ENCODE results near the gene PDGFD. TPM values are rescaled to one million over a fixed set of nuclear protein-coding genes. Genes with fewer than 3 reads are reported as not detected.

The PDGFD gene
- total RNA-seq, 1 donor from 2014 or later: 0.96 TPM

DNA sequence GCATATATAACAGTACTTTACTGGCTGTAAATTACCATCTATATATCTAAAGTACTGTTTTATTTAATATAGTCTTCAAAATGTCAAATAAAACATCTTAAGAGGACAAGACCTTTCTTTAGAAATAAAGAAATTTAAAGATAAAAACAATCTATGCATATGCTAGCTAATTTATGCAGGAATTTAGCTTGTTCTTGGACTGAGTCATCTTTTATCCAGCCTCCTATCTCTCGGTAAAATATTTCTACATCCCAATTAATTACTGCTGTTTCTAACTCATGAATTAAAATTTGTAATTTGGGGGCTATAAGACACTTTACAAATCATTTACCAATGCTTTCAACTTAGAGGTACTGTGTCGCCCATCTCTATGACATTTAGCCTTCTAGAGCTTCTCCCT lies 200.3 kb downstream of the PDGFD start:
- ATAC-seq (no peak), DNase-seq (ENCODE audit: low spot score) (no peak)

DNA sequence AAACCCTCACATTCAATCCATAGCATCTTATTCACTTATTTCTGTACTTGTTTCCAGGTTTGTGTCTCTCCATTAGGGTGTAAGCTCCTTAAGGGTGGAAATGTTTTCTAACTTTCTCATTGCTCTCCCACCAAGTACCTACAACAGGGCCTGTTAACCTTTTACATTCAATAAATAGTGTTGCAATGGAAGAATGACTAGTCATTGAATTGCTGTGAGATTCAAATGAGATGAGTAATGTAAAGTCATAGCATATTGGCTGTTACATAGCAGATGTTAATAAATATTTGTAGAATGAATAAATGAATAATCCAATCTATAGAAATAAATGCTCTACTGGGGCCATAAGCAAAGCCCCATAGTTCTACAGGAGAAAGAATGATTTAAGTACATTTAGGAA lies 202.9 kb downstream of the PDGFD start:
- no peak for DNase-seq (ENCODE audit: low spot score)
- ATAC-seq: no peak

DNA sequence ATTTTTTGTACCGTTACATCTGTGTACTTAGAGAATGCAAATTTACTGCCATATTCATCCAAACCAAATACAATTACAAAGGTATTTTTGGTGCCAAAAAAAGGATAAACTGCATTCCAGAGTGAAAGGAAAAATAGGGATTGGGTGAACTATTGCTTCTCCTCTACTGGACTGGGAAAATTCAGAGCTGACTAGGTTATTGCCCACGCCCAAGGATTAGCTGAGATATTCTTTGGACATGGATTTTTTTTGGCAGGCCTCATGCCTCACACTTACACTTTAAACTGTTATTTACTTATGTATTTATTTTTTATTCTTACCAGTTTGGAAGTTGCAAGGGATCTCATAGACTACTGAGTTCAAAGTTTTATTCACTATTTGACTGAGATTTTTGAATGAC lies 203.8 kb downstream of the PDGFD start:
- no peak for DNase-seq (ENCODE audit: low spot score)
- ATAC-seq: no peak

DNA sequence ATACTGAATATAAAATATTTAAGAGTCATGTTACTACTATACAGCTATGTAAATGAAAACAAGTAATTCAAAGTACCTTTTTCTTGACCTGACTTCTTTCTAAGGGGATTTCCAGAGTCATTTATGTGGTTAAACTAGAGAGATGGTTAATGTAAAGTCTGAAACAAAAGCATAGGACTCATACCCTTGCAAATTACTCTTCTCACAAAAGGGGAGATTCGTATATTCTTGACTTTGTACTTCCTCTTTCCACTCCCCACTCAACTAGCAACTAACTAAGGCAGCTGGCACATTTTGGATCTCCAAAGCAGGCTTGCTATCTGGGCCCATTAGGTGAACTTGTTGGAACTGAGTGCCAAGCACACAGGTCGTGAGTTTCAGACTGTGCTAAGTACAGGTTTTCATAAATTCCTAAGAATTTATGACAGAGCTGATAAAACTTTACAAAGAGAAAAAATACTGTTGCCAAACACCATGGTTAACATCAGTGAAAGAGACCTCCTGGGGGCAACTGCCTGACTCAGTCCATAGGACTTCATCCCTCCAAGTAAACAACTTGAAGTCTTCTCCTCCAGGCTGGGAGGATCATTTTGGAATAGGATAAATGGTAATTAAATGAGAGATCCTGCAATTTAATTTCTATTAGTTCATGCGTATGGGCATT lies 204.5 kb downstream of the PDGFD start:
- ATAC-seq (no peak), DNase-seq (ENCODE audit: low spot score) (no peak)

DNA sequence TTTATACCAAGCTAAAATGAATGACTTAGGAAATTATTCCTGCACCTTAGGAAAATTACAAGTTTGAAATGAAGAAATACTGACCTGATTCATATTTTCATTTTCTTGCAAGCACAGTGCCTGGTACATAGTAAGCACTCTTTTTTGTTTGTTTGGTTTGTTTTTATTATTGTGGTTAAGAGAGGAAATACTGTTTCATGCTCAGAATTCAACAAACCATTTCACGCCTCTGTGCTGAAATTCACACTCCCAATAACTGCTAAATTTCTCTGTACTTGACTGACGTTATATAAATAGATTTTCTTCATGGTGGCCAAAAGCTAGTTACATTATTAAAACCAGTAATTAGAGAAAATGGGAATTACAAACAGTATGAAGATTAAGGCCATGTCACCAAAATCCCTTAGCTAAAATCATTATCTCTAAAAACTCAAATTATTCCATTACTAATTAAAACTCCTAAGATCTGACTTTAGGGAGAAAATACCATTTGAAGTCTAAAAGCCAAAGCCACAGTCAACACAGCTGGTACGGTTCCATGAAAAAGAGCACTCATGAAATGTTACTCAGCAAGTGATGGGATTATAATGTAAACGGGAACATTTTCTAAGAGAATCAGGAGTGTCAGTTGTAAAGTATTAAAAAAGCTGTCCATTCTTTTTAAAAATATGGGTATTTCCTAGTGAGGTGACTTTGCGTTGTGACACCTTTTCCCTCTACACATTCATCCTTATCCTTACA lies 205.3 kb downstream of the PDGFD start:
- DNase-seq (ENCODE audit: low spot score) (no peak), ATAC-seq (no peak)

DNA sequence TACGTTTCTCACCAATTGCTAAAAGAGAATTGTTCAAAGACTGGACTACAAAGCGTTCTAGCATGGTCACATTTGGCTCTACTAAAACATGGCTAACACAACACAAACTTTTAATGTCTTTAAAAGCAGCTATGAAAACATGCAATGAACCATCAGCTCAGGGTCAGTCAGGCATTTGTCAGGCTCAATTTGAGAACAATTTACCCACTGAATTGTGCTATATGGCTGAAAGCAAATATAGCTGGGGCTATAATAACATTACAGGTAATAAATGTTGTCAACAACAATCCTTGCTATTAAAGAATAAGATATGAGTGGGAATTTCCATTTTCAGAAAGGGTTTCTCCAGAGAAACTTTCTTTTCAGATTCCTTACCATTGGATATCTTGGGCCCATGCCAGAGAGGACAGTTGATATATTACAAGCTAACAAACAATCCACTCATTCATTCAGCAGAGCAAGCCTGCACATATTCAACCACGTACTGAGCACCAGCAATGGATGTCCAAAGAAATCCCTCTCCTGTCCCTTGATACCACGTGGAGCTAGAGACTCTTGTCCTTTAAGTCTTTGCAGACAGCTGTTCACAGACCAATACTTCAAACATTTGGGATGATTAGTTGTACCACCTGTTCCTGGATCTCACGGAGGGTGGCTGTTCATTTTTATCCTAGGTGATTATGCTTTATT lies 210.0 kb downstream of the PDGFD start:
- DNase-seq (ENCODE audit: low spot score) (no peak), ATAC-seq (no peak)

DNA sequence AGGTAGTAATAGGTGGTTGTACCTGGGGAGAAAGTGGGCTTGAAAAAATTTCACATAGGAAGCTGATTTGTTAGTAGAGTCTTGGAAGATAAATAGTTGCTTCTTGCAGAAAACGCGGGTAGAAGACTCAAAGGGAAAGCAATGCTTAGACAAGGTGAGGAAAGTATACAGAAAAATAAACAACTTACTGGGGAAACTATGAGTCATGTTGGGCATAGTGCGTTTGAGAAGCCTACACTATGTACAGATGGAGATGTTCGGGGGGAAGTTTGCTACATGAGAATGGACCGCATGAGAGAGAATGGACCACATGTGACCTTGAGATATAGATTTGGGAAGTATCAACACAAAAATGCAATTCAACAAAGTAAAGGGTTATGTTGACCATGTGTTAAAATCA lies 214.2 kb downstream of the PDGFD start:
- no peak for DNase-seq (ENCODE audit: low spot score)
- ATAC-seq: no peak

DNA sequence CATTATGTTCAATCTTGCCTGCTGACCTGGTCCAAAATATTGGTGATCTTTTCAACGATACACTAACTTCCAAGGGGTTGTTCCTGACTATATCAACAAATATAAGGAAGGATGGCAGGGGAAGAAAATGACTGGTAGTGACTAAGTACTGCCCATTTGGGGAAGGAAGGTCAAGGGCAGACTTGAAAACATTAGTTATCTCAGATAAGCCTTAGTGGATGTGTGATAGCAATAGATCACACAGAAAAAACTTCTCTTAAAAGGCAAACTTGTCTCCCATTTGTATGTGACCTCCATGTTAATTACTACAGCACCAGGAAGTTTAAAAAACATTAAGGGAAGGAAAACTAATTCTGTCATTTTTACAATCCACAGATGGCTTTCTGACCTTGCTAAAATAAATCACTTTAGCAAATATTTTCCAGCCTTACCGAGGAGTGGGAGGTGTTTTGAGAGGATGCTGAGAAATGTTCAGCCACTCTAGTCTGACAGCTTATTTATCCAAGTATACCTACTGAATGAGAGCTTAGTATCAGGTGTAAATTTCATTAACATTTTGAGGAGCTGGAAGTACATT lies 215.7 kb downstream of the PDGFD start:
- DNase-seq (ENCODE audit: low spot score): no peak
- no peak for ATAC-seq

DNA sequence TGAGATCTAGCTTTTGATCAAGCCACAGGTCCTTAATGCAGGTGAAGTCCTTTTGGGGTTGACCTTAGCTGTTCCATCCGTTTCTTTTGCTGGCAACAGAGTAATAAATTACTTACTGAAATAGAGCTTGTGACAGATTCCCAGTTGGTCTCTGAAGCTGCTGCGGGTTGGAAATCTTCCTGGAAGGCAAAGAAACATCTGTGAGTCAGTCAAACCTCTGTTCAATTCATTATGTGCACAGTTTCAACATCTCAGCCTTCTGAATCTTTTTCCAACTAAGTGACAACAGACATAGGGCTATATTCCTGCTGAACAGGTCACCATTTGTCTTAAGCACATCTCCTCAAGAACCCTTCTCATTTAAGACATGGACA lies 216.4 kb downstream of the PDGFD start:
- no peak for ATAC-seq
- DNase-seq (ENCODE audit: low spot score): no peak

DNA sequence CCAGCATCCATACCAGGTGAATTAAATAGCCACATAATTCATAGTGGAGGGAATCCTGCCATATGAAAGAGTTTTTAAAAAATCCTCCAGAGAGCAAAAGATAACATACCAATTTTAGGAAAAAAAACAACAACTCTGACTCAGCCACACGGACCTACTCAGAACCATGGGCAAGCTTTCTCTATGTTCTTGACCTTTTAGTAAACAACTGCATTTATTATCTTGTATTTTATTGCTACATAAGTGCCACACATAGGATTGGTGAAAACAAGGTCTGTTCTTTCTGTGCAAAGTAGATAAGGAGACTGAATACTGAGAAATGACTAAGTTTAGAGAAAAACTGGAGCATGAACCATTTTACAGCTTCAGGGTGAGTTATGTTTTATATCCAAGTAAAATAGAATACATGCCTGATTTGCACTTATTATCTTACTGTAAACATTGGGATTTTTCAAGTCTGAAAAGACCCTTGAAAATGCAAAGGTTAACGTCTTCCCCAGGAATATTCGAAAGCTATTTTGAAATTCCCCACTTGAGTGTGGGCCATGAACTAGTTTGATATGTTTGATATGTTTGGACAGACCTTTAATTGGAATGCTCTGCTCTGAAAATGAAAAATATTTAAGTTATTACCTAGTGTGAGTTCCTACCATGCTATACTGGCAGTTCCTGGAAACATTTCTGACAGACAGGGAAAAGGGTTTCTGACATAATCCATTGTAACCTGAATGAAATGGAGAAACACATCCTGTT lies 217.0 kb downstream of the PDGFD start:
- no peak for ATAC-seq
- no peak for DNase-seq (ENCODE audit: low spot score)

DNA sequence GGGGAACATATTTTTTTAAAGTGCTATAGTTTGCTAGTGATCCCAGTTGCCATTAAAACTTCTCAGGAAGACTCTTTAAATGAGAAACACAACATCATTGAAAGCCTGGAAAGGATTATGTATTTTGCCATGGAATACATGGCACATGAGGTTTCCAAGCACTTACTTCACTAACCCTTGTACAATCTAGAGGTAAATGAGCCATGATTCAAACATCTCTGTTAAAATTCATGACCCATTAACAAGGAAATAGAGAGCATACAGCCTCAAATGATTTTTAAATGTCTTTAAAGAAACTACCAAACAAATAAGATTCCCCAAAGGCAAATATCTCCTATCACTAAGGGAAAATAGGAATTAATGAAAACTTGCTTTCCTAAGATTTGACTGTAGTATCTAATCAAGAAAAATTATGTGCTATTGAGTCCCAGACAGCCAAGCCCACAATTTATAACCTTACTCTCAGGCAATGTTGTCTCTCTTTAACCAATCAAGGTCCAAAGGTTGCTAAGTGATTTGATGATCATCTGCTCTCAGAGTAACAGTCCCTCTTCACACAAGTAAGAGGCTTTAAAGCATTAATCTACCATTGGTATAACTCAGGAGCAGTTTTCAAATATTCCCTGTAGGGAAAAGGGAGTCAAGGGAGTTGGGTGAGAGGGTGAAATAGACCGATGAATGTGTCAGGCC lies 219.6 kb downstream of the PDGFD start:
- no peak for ATAC-seq

DNA sequence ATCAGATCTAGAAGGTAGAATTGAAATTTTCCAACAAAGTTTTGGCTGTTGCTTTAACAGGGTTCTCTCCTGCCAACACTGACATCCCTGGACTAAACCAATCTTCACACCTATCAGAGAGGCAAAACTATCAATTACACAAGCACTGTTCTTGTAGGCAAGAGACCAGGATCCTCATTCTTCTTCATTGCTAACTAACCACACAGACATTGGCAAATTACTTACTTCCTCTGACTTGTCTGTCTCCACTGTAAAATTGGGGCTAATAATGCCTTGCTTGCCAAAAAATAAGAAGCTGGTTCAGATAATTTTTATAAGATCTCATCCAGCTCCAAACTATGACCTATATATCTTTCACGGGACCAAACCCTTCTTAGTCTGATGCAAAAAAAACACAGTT lies 221.3 kb downstream of the PDGFD start:
- ATAC-seq (no peak), DNase-seq (ENCODE audit: low spot score) (no peak)

More for the DNA sequence above, 219.6 kb downstream of the PDGFD start:
- no peak for DNase-seq (ENCODE audit: low spot score)

DNA sequence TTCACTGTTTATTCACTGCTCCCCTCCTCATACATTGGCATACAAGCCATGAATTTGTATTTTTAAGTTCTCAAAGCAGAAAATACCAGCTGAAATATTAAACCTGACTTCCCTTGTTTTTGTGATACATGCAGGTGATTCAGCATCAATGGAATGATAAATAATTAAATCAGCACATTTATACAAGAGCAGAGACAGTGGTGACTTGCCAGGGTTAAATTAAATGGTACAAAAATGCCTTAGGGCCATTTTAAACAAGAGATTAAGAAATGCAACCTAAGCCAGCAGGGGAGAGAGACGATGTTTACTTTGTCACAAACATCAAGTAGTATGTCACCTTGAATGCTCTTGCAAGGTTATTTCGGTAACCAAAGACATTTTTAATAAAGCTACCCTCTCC lies 223.4 kb downstream of the PDGFD start:
- DNase-seq (ENCODE audit: low spot score): no peak
- ATAC-seq: no peak

DNA sequence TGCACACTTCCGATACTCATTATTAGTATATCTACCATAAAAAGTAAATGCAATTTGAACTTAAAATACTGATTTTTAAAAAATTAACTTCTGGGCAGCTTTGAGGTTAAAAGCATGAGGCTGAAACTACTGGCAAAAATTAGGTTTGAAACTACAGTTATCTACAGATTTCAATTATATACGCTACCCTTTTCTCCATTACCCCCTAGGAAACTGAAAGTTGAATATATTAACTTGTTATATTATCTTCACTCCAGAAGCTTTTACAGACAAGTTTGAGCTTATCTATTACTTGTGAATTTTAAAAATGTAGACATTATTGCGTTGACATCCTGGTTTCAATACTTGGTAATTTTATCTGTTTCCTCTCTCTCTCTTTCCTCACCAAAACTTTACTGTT lies 224.3 kb downstream of the PDGFD start:
- ATAC-seq: no peak
- DNase-seq (ENCODE audit: low spot score): no peak

DNA sequence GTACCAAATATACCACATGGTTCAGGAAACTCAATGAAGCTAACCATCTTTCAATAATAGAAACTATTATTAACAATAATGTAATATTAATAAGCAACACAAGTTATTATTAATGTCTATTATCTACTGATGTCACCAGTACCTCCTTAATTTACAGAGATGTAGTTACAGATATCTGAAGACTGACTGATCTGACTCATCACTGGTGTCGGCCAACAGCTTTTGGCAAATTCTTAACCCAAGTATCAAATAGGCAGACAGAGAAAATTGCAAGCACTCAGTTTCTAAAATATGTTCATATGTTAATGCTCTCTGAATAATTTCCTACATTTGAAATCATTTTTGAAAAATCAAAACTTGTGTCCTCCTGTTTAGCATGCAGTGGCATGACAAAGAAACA lies 227.9 kb downstream of the PDGFD start:
- DNase-seq (ENCODE audit: low spot score): no peak
- ATAC-seq: no peak

DNA sequence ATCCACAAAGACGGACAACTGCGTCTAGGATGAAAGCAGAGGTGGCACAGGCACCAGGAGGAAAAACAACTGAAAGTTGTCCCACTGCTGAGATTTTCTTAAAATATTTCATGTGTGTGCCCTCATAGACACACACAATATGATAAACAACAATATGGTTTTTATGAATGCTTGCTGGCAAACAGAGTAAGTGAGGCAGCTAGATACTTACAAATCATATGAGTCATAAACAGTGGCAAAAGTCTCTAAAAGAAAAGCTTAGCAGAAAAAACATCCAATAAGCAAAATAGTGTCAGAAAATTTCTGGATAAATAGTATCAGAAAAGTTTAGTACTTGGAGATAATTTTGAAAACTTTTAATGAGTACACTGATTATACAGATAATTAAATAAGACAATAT lies 228.7 kb downstream of the PDGFD start:
- DNase-seq (ENCODE audit: low spot score): no peak

DNA sequence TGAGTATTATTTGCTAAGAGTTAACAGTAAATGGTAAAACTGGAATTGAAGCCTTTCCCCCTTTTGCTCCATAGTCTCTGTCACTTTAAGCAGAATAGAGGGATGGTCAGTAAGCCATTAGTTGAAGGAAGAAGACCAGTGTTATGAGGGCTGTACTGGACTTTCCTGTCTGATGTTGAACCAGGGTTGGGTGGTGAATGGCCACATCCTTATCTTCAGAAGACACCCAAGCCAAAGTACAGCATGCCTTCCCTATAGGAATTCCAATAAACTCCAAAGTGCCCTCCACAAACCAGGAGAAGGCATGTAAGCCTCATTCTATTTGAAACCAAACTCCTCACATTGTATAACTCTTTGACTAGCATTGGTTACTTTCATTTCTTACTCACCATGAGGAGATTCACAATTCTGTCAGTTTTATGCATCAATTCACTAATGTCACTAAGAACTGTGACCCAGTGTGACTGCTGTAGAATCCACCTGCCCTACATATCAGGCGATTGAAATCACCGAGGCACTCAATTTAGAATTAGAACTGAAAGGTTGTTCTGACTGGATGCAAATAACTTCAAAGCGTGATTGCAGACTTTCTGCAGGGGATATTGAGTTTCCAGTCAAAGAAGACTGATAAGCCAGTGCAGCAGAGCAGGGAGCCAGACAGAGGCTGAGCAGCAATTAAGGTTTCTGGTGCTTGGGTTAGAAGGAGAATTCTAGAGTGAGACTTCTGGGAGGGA lies 234.6 kb downstream of the PDGFD start:
- no peak for ATAC-seq

More for the DNA sequence above, 228.7 kb downstream of the PDGFD start:
- no peak for ATAC-seq

DNA sequence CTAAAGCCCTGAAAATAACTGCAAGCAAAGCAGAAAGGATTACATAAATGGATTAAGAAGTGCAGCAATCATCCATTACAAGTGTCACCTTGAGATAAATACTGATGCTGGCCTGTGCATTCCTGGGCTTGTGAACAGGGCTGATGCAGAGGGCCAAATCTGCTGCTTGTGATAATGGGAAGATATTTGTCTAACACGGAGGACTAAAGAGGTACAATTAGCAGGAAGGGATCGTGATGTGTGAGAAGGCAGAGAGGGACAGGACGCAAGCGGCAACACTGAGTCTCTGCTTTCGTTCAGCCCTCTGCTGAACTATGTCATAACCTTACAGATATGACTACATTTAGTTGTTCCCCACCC lies 235.2 kb downstream of the PDGFD start:
- DNase-seq (ENCODE audit: low spot score): no peak
- ATAC-seq: no peak

More for the DNA sequence above, 234.6 kb downstream of the PDGFD start:
- DNase-seq (ENCODE audit: low spot score): no peak

DNA sequence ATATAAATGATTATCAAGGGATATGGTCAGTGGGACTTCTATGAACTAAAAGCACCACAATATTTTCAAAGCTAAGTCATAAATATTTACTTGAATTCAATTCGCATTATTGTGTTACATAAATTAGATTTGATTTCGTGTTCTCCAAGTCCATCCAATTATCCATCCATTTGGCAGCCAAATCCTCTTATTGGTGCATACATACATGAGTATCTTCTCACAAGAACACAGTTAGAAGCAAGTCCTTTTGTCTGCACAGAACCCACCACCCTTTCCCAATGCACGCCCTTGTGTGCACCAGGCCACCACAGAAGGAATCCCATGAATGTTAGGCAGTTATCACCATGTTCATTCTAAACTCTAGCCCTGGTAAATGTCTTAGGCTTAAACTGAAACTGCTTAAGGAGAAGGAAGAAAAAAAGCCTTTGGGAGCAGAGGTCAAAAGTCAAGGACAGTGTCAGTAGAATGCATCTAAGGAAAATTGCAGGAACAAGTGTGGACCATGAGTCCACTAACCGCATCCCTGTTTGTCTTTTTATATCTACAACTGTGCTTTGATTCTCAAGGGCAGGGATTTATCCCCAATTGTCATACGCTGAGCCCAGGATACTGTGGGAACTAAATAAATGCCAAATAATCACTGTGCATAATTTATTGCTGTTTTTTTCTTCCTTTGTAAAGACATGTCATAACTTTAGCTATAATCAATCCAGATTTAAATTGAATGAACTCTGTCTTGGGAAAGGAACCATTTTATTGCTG lies 235.7 kb downstream of the PDGFD start:
- DNase-seq (ENCODE audit: low spot score) (no peak), ATAC-seq (no peak)
